HG03457 (cell line): Measurements from ENCODE around the gene ATOSB.

Source experiments
- ATAC-seq: cut with Tn5 transposase; IDR thresholded peaks from one replicate; pipeline ENCODE4 v1.9.1; 2021; ENCODE audit warnings: moderate number of reproducible peaks; ENCODE audit not compliant: unreplicated experiment

The ATOSB gene

DNA sequence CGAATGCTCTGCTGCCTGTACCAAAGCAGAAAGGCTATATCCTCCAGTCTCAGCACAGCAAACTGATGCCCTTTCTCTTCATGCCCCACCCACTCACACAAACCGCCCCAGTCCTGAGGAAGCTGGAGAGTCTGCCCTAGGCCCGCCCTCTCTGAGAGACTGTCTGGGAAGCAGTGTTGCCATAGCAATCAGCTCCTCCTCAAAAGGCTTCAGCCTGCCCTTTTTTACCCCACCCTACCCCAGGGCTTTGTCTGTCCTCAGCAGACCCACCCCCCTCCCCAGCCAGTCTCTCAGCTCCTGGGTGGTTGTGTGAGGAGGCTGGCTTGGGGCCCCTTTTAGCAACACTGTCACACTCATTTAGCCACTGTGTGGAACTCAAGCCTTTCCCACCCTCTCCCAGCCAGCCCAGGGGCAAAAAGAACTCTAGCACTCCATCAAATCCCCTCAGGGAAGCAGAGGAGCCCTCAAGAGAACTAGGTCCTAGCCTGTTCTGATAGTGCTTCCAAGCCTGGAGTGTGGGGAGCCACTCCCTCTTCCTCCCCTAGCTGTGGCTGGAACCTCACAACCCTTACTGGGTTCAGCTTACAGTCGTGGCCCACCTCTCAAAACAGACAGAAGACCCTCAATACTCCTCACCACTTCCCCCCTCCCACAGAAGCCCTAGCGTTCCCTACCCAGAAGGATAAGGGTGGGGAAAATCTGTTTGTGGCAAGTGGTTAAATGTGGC is 1.4 kb downstream of the ATOSB start:
- ATAC-seq, result no peak

DNA sequence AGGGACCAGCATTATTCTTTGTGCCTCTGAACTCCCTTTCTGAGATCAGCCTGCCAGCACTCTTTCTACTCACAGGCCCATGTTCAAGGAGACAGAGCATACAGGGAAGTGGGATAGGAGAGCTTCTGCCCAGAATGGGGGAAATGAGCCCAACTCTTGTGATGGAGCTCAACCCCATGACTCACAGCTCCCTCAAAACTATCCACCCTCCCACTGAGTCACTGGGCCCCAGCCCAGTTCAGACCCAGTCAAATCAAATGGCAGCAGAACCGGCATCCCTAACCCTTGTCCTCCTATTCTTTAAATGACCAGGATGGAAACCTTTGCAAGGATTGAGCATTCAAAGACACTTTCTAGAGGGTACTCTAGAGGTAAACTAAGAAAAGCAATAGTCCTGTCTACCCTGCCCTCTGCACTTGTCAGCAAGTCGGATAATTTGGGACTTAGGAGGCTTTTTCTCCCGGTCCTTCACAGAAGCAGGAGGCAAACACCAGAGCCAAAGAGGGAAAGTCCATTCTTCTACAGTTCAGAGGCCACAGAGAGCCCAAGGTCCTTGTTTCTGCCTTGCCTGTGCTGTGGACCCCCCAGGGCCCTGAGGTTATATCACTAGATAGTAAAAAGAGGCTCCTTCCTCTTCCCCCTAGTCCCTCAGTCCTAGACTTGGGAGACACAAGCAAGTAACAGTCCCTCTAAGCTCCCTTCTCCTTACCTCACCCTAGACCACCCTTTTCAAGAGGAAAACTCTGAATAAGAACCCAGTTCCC is 3.2 kb downstream of the ATOSB start:
- no peak for ATAC-seq

DNA sequence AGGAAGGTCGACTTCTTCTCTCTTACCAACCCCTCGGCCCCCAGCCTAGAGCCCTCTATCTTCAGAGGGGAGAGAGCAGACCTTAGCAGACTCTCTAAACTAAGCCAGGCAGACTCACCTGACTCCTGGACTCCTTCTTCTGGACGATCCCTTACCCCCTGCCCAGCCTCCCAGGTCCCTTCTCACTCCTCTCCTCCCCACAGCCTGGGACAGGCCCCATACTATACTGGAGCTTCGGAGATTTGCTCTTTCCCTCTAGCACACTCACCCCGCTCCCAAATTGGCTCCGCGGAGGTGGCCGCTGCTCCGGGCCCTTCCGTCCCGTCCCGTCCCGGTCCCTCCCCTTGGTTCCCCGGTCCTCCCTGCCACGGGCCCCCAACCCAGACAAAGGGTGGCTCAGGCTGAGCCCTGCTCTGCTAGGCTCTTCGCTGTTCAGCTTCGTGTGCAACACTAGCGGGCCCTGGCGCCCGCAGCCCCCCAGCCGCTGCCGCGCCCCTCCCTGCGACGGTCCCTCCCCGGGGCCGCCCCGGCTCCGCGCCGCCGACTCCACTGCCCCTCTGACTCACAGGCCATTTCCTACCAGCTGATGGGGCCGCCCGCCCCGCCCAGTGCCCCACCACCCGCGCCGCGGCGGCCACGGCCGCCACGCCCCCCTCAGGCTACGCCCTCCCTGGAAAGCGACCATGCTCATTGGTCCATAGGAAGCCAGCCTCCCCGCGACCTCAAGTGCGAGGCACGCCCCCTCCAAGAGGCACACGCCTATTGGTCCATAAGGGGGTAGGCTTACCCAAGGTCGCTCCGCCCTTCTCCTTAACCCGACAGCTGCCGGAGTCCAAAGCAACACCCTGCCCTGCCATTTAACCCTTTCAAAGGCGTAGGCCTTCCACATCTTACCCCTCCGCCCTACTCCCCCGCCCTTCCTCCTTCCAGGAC is 4.4 kb downstream of the ATOSB start:
- peak; percentile 66 for ATAC-seq

DNA sequence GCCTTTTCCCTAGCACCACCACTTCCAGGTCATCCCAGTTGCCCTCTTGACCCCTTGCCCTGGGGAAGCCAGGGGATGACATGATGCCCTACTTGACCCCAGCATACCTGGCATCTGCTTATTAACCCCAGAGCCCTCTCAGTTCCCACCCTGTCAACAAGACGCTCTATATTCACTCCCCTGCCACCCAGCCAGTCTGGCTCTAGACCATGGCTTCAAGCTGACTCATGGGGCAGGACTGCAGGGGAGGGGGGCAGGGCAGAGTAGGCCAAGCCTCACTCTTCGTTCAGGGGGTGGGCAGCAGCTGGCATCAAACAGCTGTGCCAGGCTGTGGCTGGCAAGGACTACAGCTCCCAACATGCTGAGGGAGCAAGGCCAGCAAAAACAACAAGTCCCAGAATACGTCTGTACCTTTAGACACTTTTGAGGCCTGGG is 5.3 kb downstream of the ATOSB start:
- no peak for ATAC-seq

DNA sequence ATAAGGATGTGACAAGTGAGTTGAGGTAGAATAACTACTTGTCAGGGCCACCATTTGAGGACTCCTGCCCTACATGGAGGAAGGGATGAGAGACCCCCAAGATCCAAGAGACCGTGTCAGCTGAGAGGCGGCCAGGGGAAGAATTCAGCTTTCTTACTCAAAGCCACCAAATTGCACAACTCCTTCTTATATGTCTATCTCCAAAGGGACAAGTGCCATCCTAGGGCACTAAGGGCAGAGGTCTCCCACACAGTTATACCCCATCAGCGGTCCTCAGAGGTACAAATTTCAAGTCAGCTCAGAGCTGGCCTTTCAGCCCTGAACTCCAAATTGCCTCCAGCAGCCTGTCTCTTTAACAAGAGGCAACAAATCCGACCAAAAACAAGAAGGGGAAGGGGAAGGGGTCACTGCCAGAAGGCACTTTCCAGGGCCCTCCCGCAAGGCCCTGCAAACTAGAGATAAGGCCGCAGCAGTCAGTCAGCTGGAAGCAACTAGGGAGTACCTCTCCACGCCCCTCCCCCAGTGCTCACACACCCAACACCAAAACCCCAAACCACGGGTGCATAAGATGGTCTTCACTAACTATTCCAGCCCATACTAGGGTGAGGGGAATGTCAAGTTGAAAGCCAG is 6.6 kb downstream of the ATOSB start:
- ATAC-seq, result no peak

DNA sequence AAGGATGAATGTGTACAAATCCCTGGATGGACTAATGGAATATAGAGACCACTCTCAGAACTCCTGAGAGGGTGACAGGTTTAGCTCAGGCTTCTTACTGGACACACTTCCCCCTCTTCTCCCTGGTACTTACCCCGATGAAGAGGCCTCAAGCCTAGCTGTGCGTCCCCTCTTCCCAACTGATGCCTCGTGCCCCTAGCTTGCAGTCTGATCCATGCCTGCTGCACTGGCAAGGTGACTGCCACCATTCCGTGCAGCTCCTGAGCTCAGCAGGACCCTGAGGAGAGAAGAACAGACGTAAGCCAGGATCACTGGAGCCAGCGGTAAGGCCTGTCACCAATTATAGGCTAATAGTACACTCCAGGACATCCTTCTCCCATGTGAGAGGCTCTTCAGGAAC is 7.2 kb downstream of the ATOSB start:
- ATAC-seq, result no peak

DNA sequence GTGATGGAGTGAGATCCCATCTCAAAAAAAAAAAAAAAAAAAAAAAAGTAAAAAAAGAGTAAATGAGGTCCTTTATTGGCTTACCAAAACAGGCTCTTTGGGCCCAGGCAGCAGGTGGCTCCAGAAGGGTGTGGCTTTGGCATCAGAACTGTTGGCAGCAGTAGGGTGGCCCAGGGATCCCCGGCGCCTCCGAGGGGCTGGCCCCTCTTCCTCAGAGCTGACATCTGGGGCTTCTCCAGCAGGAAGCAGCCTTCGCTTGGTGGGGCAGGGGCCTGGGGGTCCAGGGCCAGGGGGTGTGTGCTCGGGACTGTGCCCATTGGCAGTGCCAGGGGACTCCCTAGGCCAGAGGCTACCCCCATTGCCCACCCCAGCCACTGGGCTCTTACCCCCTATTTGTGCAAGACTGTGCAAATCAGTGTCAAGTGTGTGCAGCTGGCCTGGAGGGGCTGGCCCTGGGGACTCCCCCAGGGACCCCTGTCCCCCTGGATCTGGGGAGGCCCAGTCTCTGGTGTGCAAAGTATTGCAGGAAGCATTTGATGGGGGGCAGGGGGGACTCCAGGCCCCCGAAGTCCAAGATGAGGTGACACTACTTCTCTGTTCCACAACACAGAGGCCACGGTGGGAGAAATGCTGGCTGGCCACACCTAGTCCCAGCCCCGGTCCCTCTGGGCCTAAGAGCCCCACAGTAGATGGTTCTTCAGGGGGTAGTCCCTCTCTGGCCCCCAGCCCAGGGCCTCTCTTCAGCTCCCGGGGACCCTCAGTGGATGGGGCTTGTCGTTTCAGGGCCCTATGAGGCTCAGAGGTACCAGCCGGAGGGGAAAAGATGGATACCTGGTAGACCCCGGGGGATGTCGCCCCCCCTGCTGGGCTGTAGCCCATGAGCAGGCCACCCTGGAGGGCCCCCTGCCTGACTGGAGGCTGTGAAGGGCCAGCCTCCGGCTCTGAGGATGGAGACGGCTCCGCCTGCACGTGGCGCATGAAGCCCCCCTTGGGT is 8.1 kb downstream of the ATOSB start:
- ATAC-seq, result no peak

DNA sequence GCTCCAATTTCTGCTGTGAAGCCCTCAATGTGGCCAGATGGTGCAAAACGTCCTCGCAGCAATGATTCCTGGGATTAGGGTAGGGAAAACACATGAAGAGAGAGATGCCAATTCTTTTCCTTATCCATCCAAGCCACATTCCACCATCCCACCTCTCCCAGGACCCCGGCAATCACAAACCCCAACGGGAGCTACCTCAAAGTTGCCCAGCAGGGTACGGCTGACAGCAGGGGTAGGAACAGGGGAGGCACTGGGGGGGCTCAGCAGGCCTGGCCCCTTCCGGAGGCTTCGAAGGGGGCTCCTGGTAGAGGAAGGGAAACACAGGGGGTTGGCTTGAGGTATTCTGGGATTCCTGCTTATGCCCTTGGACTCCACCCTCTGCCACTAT is 9.3 kb downstream of the ATOSB start:
- ATAC-seq, result no peak

DNA sequence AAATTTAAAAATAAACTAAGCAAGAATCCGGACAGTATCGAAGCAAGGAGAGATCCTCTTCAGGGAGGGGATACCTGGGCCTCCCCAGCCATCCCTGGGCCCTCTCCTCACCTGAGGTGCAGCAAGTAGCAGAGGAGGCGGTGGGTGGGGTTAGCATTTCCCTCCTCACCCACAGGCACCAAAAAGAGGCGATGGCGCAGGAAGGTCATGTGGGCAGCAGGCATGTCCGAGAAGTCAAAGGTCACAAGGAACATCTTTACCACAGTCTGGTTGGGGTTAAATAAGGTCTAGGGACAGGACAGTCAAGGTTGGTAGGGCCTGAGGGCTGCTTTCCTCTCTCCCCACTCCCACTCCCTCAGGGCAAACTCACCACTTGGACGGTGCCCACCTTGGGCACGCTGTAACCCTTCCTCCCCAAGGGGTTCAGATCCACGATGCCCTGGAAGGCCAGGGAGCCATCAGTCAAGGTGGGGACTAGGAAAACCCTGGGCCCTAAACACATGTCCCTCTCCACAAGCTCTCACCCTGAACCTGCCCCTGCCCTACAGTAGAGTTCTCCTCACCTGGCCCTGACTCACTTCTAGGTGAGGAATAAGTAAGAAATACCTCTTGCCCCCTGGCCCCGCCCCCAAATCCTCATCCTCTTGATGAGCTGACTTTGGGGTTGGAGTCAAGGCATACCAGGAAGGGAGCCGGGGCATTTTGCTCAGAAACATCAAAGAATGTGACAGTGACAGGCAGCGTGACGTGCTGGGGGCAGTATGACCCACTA is 9.9 kb downstream of the ATOSB start:
- ATAC-seq, result no peak

DNA sequence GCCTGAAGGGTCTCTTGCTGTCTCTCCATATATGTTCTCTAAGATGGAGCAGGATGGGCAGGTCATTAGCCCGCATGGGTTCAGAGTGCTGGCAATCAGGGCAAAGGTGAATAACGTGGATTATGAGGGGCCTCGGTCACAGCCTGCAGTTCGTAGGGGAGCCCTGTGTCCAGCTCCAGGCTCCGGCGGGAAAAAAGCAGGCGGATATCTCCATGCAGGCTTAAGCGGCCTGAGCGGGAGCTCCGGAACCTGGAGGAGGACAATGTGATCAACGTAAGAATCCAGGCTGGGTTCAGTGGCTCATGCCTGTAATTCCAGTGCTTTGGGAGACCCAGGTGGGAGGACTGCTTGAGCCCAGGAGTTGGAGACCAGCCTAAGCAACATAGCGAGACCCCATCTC is 10.5 kb downstream of the ATOSB start:
- no peak for ATAC-seq

DNA sequence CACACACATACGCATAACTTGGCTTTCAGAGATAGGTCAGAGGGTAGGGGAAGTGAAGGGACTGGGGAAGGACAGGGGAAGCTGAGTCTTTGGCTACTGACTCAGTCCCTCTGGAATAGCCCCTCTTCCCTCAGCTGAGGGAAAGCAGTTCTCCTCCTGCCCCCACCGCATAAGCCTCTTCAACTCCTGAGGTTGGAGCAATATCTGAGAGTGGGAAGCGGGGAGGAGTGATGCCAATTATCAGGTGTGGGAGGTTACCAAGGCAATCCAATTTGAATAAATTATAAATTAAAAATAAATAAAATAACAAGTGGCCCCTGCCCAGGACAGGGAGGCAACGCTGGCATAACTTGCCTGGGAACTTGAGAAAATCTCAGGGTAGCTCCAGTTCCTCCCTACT is 11.1 kb downstream of the ATOSB start:
- ATAC-seq, result no peak

DNA sequence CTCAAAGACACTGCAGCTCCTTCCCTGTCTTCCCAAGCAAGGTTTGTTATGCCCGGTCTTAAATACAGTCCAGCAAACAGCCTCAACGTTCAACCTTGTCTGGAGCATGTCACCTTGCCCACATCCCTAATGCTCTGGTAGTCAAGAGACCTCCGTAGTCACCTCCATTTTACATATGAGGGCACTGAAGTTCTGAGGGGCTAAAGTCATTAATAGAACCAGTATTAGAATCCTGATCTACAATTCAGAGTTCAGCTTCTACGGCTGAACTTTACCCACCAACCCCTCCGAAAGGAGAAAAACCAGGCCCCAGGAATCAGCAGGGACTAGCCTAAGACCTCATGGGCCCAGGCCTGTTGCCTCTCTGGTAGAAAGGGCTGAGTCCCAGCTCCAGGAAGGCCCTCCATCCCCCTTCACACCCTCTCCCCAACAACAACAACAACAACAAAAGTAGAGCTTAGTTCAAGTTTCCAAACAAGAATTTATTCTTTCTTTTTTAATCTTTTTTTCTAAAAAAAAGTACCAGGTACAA is 11.9 kb downstream of the ATOSB start:
- ATAC-seq, result no peak

DNA sequence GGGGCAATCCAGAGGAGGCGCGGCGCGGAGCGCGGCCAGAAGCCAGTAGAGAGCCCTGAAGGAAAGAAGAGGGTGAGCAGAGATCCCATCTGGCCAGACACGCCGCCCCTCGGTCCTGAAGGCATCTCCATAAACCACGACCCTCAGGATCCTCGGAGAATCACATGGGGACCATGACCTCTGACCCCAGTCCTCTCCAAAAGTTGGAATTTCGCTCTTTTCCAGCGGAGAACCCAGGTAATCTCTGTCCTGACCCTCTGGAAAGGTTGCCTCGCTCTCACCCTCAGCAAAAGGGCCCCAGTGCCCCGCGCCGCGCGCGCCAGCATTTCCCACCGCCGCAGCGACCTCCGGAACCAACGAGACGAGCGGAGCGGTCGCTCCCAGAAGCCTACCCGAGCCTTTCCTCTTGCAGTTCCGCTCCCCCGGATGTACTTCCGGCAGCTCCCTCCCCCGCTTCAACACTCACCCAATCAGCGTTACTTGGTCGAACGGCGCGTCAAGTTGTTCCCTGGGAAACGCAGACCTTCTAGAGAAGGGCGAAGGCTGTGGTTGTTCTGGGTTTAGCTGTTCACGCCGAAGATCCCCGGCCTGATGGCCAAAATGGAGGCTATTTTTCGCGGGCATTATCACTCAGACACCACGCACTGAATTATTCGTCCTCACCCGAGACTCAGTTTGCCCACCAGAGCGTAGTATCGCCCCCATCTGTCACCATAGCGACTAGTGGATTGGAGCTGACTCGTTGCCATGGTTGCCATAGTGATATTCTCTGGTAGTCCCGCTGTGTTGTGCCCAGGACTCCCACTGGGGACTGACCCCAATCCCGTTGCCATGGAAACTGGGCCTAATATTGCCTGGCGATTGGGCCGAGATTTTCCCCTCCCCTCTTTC is 12.6 kb downstream of the ATOSB start, which contains the start of gene STOML2:
TSS of gene STOML2 (minus strand) at position 363 of the 891 bp plus-strand sequence. CDS start at position 326, 37 bp downstream.
- ATAC-seq, result peak; percentile 69

DNA sequence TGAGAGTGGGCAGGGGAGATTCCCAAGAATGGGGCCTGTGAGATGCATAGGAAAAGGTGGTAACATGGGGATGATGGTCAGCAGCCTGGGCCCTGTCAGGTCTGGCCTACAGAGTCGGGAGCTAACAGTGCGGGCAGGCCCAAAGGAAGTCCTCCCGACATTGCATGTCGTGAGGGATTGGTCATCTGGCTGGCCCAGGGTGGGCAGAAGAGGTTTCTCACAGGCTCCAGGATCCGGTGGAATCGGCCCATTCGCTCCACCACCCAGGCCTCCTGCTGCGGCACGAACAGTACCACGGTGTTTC is 13.2 kb downstream of the ATOSB start:
- ATAC-seq, result no peak

DNA sequence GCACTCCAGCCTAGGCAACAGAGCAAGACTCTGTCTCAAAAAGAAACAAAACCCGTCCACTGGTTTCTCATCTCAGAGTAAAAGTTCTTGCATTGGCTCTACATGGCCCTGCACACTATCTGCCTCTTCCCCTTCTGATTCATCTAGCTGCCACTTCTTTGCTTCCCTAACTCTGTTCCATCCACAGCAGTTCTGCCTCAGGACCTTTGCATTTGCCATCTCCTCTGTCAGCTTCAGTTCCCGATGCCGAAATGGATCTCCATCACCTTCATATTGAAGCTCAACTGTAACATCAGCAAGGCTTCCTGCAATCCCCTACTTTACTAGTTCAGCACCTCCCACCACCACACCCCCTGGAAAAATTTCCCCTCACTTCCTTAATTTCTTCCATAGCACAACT is 18.1 kb downstream of the ATOSB start:
- no peak for ATAC-seq

DNA sequence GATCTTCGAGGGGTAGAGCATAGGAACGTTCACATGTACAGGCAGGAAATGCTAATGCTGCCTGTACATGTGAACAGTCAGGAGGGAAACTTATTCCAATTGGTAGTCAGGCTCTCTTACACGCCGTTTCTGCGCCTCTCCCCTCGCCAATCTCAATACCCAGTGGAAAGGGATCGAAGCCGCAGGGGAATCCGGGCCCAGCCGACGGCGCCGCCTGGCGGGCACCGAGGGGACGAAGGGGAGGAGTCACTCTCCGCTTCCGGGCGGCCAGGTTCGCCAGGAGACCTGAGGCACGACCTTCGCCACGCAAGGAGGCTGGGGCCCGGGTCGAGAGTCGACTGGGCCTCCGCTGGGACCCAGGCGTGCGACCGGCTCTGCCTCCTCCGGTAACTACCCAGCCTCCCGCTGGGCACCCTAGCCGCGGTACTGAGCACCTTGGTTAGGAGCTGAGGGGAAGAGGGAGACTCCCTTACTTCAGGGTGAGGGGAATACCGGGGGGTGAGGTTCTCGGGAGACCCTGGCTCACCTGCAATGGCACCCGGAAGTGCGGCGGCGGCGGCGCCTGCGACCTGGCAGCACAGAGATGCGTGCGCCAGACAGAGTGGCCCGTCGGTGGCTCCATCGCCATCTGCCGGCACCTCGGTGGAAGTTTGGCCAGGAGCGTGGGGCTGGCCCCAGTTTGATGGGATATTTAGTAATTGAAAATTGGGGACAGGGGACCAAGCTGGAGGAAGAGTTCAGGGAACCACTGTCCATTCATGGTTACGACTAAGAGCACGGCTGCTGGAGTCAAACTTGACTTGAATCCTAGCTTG is 19.4 kb downstream of the ATOSB start, which contains the start of gene PIGO:
TSS of gene PIGO (minus strand) at position 557 of the 815 bp plus-strand sequence. CDS start 1,026 bp downstream, outside the sequence.
- ATAC-seq, result peak; percentile 59

DNA sequence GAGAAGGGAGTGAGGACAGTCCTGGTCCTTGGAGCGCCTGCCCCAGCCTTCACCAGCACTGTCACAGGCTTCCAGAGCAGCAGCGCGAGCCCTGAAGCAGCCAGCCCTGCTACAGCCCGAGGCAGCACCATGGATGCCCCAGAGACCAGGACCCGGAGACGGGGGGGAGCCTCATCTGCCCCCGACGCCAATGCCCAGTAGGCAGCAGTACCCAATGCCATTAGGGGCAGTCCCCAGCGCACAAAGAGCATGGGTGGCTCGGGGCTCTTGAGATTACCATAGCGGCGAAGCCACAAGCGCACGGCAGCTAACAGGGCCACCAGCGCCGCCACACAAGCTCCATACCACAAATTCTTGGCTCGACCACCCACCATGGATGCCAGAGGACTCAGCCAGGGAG is 24.1 kb downstream of the ATOSB start:
- ATAC-seq, result no peak
